ENCODE data around the gene GLRX5.

GRCh38 chr14:95530473-95531276 lies 4.2 kb upstream of the GLRX5 start:
- TF ChIP-seq, protein P1, sequence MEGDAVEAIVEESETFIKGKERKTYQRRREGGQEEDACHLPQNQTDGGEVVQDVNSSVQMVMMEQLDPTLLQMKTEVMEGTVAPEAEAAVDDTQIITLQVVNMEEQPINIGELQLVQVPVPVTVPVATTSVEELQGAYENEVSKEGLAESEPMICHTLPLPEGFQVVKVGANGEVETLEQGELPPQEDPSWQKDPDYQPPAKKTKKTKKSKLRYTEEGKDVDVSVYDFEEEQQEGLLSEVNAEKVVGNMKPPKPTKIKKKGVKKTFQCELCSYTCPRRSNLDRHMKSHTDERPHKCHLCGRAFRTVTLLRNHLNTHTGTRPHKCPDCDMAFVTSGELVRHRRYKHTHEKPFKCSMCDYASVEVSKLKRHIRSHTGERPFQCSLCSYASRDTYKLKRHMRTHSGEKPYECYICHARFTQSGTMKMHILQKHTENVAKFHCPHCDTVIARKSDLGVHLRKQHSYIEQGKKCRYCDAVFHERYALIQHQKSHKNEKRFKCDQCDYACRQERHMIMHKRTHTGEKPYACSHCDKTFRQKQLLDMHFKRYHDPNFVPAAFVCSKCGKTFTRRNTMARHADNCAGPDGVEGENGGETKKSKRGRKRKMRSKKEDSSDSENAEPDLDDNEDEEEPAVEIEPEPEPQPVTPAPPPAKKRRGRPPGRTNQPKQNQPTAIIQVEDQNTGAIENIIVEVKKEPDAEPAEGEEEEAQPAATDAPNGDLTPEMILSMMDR (IDR thresholded peaks at IDR 0.05), result no peak
- TF ChIP-seq EP300 (IDR thresholded peaks at IDR 0.05), result no peak
